SK-N-SH (cell line): Measurements from ENCODE around the gene P2RX3. TPM values are rescaled to one million over a fixed set of nuclear protein-coding genes. Genes with fewer than 3 reads are reported as not detected.
A peak's percentile ranks its signal among the peaks of the same experiment; 100 is the strongest.

Source experiments
- CTCF ChIA-PET: fragments of 300-600, 350-600 bp; formaldehyde crosslinking; extraction: SDS; loops from one replicate; lab custom pipeline; 2021; lab: Yijun Ruan, JAX
- POLR2A ChIA-PET: fragments of 350-600 bp; sonication (Branson Sonifier 250); formaldehyde crosslinking; extraction: SDS; loops from one replicate; lab custom pipeline; 2020; ENCODE audit warnings: antibody characterized with exemption, inconsistent platforms; lab: Yijun Ruan, JAX
- DNase-seq: peaks from one replicate; pipeline ENCODE4 v3.0.0; 2012
- H2AFZ ChIP-seq: fragments of 200-600 bp; sonication (generic); 2 replicates; pipeline ENCODE4 v1.8.1; 2016; ENCODE audit warnings: antibody characterized with exemption, mild to moderate bottlenecking, low read depth
- H3F3A ChIP-seq: fragments of 200-600 bp; sonication (generic); replicated peaks from 2 replicates; pipeline ENCODE3; 2016; ENCODE audit warnings: antibody characterized with exemption, mild to moderate bottlenecking; ENCODE audit not compliant: insufficient read depth
- H3K27ac ChIP-seq, 2 experiments: fragments of 200-500 bp in 1 of 2; fragments of 200-600 bp in 1 of 2; sonication (Bioruptor generic) in 1 of 2; sonication (generic), shearing (Covaris generic) in 1 of 2; 2 replicates each; pipeline versions ENCODE4 v1.5.1 to v1.6.1; 2014 to 2016; ENCODE audit warnings: low read depth in 2 of 2, inconsistent platforms in 1 of 2, low read length in 1 of 2, mild to moderate bottlenecking in 1 of 2, mixed read lengths in 1 of 2
- H3K27me3 ChIP-seq: fragments of 200-600 bp; sonication (generic), shearing (Covaris generic); 2 replicates; pipeline ENCODE4 v1.6.1; 2016; ENCODE audit warnings: mixed run types; ENCODE audit not compliant: insufficient read depth
- H3K36me3 ChIP-seq, 2 experiments: fragments of 200-500 bp in 1 of 2; fragments of 200-600 bp in 1 of 2; sonication (Bioruptor generic) in 1 of 2; sonication (generic) in 1 of 2; replicated peaks in 1 of 2; 2 replicates each; pipeline versions ENCODE3 to v1.5.1; 2014 to 2016; ENCODE audit warnings: low read length in 1 of 2, mild to moderate bottlenecking in 1 of 2; ENCODE audit not compliant: insufficient read depth in 2 of 2, control insufficient read depth in 1 of 2
- H3K4me1 ChIP-seq, 2 experiments: fragments of 200-500 bp in 1 of 2; fragments of 200-600 bp in 1 of 2; sonication (Bioruptor generic) in 1 of 2; sonication (generic), shearing (Covaris generic) in 1 of 2; 2 replicates each; pipeline versions ENCODE4 v1.5.1 to v1.6.1; 2014 to 2016; ENCODE audit warnings: low read depth in 1 of 2, low read length in 1 of 2, mixed run types in 1 of 2; ENCODE audit not compliant: insufficient read depth in 2 of 2, control insufficient read depth in 1 of 2
- H3K4me2 ChIP-seq: fragments of 200-600 bp; sonication (generic), shearing (Covaris generic); 2 replicates; pipeline ENCODE4 v1.6.1; 2017; ENCODE audit warnings: mixed run types
- H3K4me3 ChIP-seq, 2 experiments: fragments of 200-500 bp in 1 of 2; fragments of 200-600 bp in 1 of 2; sonication (Bioruptor generic) in 1 of 2; sonication (generic), shearing (Covaris generic) in 1 of 2; 2 replicates each; pipeline versions ENCODE4 v1.5.1 to v1.8.1; 2014 to 2016; ENCODE audit warnings: low read depth in 2 of 2, inconsistent platforms in 1 of 2, low read length in 1 of 2, mild to moderate bottlenecking in 1 of 2, mixed read lengths in 1 of 2, moderate library complexity in 1 of 2
- H3K79me2 ChIP-seq: fragments of 200-600 bp; sonication (generic); 2 replicates; pipeline ENCODE4 v1.8.1; 2017; ENCODE audit warnings: mild to moderate bottlenecking; ENCODE audit not compliant: insufficient read depth
- H3K9ac ChIP-seq: fragments of 200-600 bp; sonication (generic); 2 replicates; pipeline ENCODE4 v1.6.1; 2017; ENCODE audit warnings: mixed run types
- H3K9me2 ChIP-seq: fragments of 200-600 bp; sonication (generic); 2 replicates; pipeline ENCODE4 v1.6.1; 2017; ENCODE audit warnings: mixed run types
- H3K9me3 ChIP-seq: fragments of 200-600 bp; sonication (generic); 2 replicates; pipeline ENCODE4 v1.6.1; 2017; ENCODE audit warnings: mixed run types, mild to moderate bottlenecking, moderate library complexity
- H4K20me1 ChIP-seq: fragments of 200-600 bp; sonication (generic); 2 replicates; pipeline ENCODE4 v1.6.1; 2017; ENCODE audit warnings: mild to moderate bottlenecking, mixed run types; ENCODE audit not compliant: insufficient read depth
- FOSL2 ChIP-seq: IDR thresholded peaks from 2 replicates; pipeline ENCODE4 v1.4.0; 2012; ENCODE audit warnings: low read depth, mild to moderate bottlenecking, moderate library complexity, borderline replicate concordance
- NRF1 ChIP-seq: IDR thresholded peaks from 2 replicates; pipeline ENCODE4 v1.6.1; 2012; ENCODE audit warnings: low read depth, mild to moderate bottlenecking, low read length
- SIN3A ChIP-seq: IDR thresholded peaks from 2 replicates; pipeline ENCODE4 v1.6.1; 2012; ENCODE audit warnings: low read depth, mild to moderate bottlenecking, low read length, moderate library complexity, borderline replicate concordance
- SMC3 ChIP-seq: IDR thresholded peaks from 2 replicates; pipeline ENCODE4 v1.6.1; 2012; ENCODE audit warnings: low read depth, low read length, improper control_type of control experiment
- TAF1 ChIP-seq: IDR thresholded peaks from 2 replicates; pipeline ENCODE4 v1.6.1; 2012; ENCODE audit warnings: low read depth, mild to moderate bottlenecking, low read length, moderate library complexity, borderline replicate concordance
- USF2 ChIP-seq: fragments of 150-350 bp; IDR thresholded peaks from 2 replicates; pipeline ENCODE4 v1.6.1; 2017; ENCODE audit warnings: antibody characterized with exemption, low read length, low read depth, borderline replicate concordance
- WGBS: methylation state at CpG from one replicate; pipeline ENCODE4 v1.1.6; 2017; ENCODE audit warnings: low lambda C conversion rate; 5-methylcytosine and 5-hydroxymethylcytosine counted together
- polyA plus RNA-seq, 3 experiments: library from polyadenylated mRNA; depleted of rRNA; stranded (reverse); fragments of >200 nt; gene quantifications; 2 replicates each; pipeline ENCODE4 v1.2.3, GENCODE V29; 2012
- TF ChIP-seq, protein P1 (sequence below): IDR thresholded peaks from 2 replicates; pipeline ENCODE4 v1.4.0; 2012; ENCODE audit warnings: low read depth

Gene P2RX3
- polyA plus RNA-seq, 1 of the 3 experiments (the other 2 are of a cell fraction) = not detected

- ChIA-PET CTCF (interaction anchor here (0.7 to 4.4 kb wide), 12 partner anchors 8 to 507 kb away, joined by 3 to 42 read pairs (median 4); partner anchors contain the start of genes P2RX3 and SLC43A1), POLR2A (no interaction called here)
- no peak overlapping the region for H2AFZ ChIP-seq
- H3K9me2 ChIP-seq = no peaks in the 10 kb centered on the region
- H3K9me3 ChIP-seq = no peaks in the 10 kb centered on the region
- no peak for DNase-seq
- H3K36me3 ChIP-seq = no peaks in the 10 kb centered on the region
- 78% methylated on average over 4 of the region's 7 CpGs for WGBS
- H3K27me3 ChIP-seq = no peaks in the 10 kb centered on the region
- H3K4me2 ChIP-seq = no peak overlapping the region
- H3K4me3 ChIP-seq = no peak overlapping the region
- H3K79me2 ChIP-seq = no peaks in the 10 kb centered on the region
- no peaks in the 10 kb centered on the region for H4K20me1 ChIP-seq
- no peak overlapping the region for H3K27ac ChIP-seq
- H3K4me1 ChIP-seq = peaks cover 0 to 2% of the 10 kb centered on the region in 2 experiments; a peak in 1 of 4 replicates
- no peak for TF ChIP-seq SIN3A
- TF ChIP-seq TAF1 = no peak
- no peak for TF ChIP-seq SMC3
- TF ChIP-seq, all 33 proteins: peak for 0
- Histone ChIP-seq H3K9ac (no peak overlapping the region), H3F3A (no peaks in the 10 kb centered on the region)
Observed at GRCh38 chr11:57348052-57348451, 9.9 kb downstream of the P2RX3 start.

DNA sequence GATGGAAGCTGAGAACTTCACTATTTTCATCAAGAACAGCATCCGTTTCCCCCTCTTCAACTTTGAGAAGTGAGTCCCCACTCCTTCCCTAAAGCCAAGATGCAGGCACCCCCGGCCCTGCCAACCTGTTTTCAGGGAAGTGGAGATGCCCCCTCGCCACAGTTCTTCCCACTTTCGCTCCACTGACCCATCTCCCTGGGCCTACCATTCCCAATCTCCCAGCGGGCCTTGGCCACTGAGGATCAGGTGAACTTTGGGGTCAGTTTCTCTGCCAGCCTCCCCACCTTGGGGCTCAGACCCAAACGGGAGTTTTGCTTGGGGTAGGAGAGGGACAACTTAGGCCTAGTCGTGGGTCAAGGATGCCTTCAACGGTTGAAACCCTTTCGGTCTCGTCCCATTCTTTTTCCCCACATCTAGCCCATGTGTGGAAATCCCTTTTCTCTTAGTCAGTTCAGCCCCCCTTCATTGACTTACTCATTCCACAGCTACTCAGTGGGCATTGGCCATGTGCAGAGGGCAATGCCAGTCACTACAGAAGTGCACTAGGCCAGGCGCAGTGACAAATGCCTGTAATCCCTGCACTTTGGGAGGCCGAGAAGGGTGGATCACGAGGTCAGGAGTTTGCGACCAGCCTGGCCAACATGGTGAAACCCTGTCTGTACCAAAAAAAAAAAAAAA, 10.6 kb downstream of the P2RX3 start:
- CTCF ChIA-PET = interaction anchor here (0.7 to 4.4 kb wide), 15 partner anchors 9 to 507 kb away, joined by 3 to 42 read pairs (median 4); partner anchors contain the start of genes P2RX3 and SLC43A1
- Histone ChIP-seq H2AFZ (no peak overlapping the region), H3K4me1 (peaks cover 0 to 2% of the 10 kb centered on the region in 2 experiments; a peak in 1 of 4 replicates), H3K4me2 (no peak overlapping the region), H3K4me3 (no peak overlapping the region), H3K27me3 (no peaks in the 10 kb centered on the region), H3K79me2 (no peaks in the 10 kb centered on the region), H3F3A (no peaks in the 10 kb centered on the region), H3K27ac (no peak overlapping the region), H4K20me1 (no peaks in the 10 kb centered on the region), H3K9ac (no peak overlapping the region), H3K9me2 (no peaks in the 10 kb centered on the region), H3K9me3 (no peaks in the 10 kb centered on the region), H3K36me3 (no peaks in the 10 kb centered on the region)
- no peak for DNase-seq
- TF ChIP-seq, protein P1, sequence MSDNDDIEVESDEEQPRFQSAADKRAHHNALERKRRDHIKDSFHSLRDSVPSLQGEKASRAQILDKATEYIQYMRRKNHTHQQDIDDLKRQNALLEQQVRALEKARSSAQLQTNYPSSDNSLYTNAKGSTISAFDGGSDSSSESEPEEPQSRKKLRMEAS = peak; percentile 44; the same call in 1 of the 2 replicates
- TF ChIP-seq FOSL2 = peak; percentile 40; the same call in 1 of the 2 replicates
- TF ChIP-seq NRF1 = no peak
- TF ChIP-seq USF2 = no peak
- POLR2A ChIA-PET = no interaction called here
- WGBS = 78% methylated on average over 14 of the region's 14 CpGs
